HG03354 (cell line): ENCODE data around the gene CDHR3.
"Not testable (repeated sequence)": the region's sequence is repeated elsewhere in the genome, so short reads cannot be mapped to it uniquely, and the experiment has no call there.

ENCODE experiments used
- ATAC-seq: cut with Tn5 transposase; IDR thresholded peaks from one replicate; pipeline ENCODE4 v1.9.1; 2021; ENCODE audit warnings: mild to moderate bottlenecking; ENCODE audit not compliant: unreplicated experiment, poor library complexity, severe bottlenecking

The CDHR3 gene

DNA sequence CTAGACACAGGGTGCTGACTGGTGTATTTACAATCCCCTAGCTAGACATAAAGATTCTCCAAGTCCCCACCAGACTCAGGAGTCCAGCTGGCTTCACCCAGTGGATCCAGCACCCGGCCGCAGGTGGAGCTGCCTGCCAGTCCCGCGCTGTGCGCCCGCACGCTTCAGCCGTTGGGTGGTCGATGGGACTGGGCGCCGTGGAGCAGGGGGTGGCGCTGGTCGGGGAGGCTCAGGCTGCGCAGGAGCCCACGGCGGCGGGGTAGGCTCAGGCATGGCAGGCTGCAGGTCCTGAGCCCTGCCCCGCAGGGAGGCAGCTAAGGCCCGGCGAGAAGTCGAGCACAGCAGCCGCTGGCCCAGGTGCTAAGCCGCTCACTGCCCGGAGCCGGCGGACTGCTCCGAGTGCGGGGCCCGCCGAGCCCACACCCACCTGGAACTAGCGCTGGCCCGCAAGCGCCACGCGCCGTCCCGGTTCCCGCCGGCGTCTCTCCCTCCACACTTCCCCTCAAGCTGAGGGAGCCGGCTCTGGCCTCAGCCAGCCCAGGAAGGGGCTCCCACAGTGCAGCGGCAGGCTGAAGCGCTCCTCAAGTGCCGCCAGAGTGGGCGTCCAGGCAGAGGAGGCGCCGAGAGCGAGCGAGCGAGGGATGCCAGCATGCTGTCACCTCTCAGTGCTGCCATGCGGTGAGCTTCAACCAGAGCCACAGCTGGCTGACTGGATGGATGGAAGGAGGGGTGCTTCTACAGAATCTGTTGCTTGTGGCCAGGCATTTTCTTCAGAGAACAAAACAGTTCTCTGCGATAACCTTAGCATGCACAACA is 7.2 kb upstream of the CDHR3 start:
- not testable (repeated sequence) for ATAC-seq

DNA sequence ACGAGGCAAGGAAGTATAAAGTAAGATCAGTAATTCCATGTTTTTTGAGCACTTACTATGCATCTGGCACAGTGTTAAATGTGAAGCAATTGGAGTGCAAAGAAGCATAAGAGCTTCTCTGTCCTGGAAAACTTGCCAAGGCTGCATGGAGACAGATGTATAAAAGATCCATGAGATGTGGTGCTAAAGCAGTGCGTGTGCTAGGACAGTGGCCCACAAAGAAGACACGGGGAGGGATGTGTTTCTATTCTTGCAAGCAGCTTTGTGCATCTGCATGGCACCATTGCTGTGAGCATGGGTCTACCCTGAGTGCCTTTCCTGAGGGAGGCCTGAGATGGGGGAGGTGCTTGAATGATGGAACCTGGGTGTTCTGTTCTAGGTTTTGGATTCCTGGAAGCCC is 5.1 kb upstream of the CDHR3 start:
- ATAC-seq: no peak

- no peak for ATAC-seq
Measured at GRCh38 chr7:105962353-105962752, 711 bp upstream of the CDHR3 start.

DNA sequence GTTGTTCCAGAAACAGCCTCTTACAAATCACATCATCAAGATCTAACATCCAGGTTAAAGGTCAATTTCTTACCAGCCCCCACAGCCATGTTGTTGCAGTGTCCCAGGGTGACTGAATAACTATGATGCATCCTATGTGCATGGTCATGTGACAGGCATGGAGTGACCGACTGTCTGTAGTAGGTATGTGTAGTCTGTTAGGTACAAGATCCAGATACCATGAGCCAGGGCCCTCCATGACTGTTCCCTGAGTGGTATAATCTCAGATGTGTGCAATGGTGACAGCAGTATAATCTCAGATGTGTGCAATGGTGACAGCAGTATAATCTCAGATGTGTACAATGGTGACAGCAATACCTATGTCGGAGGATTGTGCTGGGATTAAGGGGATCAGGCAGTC is 8.8 kb downstream of the CDHR3 start:
- ATAC-seq: no peak

- ATAC-seq: no peak
Measured at GRCh38 chr7:105972276-105972675, 9.2 kb downstream of the CDHR3 start.

DNA sequence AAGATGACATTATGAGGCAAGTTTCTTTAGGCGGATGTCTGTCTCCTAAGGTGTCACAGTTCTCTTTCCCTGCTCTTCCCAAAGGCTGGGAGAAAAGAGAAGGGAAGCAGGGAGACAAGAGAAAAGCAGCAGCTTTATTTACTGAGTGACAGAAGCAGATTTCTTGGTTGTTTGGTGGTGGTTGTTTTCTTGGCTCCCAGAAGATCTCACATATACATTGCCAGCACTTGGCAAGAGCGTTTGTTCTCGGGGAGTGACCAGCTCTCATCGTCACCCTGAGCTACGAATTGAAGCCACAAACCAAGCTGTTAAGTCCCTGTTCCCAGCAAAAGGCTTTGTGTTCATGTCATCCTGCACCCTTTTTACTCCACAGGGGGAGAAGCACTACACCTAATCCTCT is 11.4 kb downstream of the CDHR3 start:
- ATAC-seq: no peak

- no peak for ATAC-seq
Measured at GRCh38 chr7:105975770-105976417, 12.8 kb downstream of the CDHR3 start.

- ATAC-seq: no peak
Measured at GRCh38 chr7:105976868-105977267, 13.8 kb downstream of the CDHR3 start.

GRCh38 chr7:105978035-105978434 is 15.0 kb downstream of the CDHR3 start:
- no peak for ATAC-seq

GRCh38 chr7:105978974-105979373 is 15.9 kb downstream of the CDHR3 start:
- ATAC-seq: no peak

GRCh38 chr7:105979405-105979804 is 16.3 kb downstream of the CDHR3 start:
- ATAC-seq: no peak

DNA sequence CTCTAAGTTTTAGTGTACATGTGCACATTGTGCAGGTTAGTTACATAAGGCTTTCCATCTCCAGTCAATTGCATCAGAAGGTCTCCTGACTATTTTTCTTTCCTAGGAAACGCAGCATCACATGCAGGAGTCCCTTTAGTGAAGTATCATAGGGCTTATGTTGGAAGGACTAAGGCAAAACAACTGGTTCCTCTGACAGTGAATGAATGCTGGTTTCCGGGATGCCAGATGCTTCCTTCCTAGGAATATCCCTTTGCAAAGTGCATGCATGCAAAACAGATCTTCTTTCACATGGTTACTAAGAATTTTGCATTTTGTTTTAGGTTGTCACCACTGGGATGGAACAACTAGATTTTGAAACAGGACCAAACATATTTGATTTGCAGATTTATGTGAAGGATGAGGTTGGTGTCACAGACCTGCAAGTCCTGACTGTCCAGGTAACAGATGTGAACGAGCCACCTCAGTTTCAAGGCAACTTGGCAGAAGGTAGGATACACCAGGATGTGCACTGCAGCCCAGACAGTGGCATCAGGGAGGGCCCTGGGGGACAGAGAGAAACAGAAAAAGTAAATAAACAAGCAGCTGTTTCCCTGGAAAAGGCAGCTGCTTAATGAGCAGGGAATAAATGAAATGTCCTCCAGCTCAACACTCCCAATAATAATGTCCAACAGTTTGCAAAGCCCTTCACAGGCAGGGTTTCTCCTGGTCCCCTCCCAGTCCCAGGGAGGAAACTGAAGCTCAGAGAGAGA is 17.8 kb downstream of the CDHR3 start:
- ATAC-seq: no peak

- ATAC-seq: no peak
Measured at GRCh38 chr7:105982388-105982787, 19.3 kb downstream of the CDHR3 start.

DNA sequence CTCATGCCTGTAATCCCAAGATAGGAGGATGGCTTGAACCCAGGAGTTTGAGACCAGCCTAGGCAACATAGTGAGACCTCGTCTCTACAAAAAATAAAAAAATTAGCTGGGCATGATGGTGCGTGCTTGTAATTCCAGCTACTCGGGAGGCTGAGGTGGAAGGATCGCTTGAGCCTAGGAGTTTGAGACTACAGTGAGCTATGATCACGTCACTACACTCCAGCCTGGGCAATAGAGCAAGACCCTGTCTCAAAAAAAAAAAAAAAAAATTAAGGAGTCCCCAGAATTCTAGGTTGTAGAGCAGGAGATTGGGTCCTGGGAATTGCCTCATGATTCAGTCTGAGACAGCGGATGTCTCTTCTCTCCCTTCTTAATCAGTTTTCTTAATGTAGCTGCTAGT is 21.7 kb downstream of the CDHR3 start:
- ATAC-seq: not testable (repeated sequence)

GRCh38 chr7:105985229-105985628 is 22.2 kb downstream of the CDHR3 start:
- ATAC-seq: no peak

- no peak for ATAC-seq
Measured at GRCh38 chr7:105985672-105986215, 22.7 kb downstream of the CDHR3 start.

GRCh38 chr7:105987046-105987445 is 24.0 kb downstream of the CDHR3 start:
- no peak for ATAC-seq

DNA sequence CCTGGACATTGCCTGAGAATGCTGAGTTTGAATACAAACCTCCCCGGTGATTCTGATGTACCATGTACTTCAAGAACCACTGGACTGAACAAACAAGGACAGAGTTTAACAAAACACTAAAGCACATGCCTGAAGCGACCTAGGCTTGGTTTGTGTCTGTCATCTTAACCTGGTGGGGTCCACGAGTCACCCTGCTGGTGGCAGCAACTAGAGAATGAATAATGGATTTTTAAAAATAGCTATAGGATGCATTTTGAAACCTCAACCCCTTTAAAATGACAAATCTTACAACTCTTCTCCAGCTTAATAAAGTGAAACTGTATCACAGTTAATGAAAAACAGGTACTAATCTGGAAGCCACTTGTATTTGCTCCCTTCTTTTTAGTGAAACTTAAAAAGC is 25.2 kb downstream of the CDHR3 start:
- ATAC-seq: no peak

- ATAC-seq: no peak
Measured at GRCh38 chr7:105989191-105989590, 26.1 kb downstream of the CDHR3 start.

- no peak for ATAC-seq
Measured at GRCh38 chr7:105989686-105990085, 26.6 kb downstream of the CDHR3 start.
